Hepatocyte (in vitro differentiated cells): ENCODE results near the gene SORCS2.

Source experiments
- EZH2 ChIP-seq: fragments of 200-600 bp; sonication (generic); IDR thresholded peaks from 2 replicates; pipeline ENCODE4 v1.6.1; 2016; ENCODE audit warnings: antibody characterized with exemption, mild to moderate bottlenecking, borderline replicate concordance
- EZH2phosphoT487 ChIP-seq: fragments of 200-600 bp; sonication (generic); IDR thresholded peaks from one replicate; pipeline ENCODE4 v1.6.1; 2018; ENCODE audit warnings: antibody characterized with exemption, mild to moderate bottlenecking, low read depth, moderate library complexity; ENCODE audit not compliant: unreplicated experiment, severe bottlenecking
- TF ChIP-seq, protein P1 (sequence below): fragments of 200-600 bp; sonication (generic); IDR thresholded peaks from 2 replicates; pipeline ENCODE4 v1.5.1; 2016; ENCODE audit warnings: antibody characterized with exemption, mild to moderate bottlenecking; ENCODE audit not compliant: poor library complexity

DNA sequence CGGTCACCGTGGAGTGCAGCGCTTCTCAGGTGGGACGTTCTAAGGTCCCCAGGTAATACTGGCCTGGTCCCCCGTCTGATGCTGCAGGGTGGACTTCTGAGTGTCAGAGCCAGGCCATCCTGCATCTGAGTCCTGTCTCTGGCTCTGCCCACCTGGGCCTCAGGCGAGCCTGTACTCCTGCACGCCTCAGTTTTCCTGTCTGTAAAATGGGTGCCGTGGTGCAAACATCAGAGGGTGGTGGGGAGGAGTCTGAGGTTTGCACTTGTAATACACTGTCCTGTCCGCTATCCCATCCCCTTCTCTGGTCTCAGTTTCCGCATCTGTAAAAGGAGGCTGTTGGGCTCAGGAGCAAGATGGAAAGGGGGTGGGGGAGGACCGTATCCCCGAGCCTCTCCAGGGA, 41.3 kb downstream of the SORCS2 start:
- TF ChIP-seq, protein P1, sequence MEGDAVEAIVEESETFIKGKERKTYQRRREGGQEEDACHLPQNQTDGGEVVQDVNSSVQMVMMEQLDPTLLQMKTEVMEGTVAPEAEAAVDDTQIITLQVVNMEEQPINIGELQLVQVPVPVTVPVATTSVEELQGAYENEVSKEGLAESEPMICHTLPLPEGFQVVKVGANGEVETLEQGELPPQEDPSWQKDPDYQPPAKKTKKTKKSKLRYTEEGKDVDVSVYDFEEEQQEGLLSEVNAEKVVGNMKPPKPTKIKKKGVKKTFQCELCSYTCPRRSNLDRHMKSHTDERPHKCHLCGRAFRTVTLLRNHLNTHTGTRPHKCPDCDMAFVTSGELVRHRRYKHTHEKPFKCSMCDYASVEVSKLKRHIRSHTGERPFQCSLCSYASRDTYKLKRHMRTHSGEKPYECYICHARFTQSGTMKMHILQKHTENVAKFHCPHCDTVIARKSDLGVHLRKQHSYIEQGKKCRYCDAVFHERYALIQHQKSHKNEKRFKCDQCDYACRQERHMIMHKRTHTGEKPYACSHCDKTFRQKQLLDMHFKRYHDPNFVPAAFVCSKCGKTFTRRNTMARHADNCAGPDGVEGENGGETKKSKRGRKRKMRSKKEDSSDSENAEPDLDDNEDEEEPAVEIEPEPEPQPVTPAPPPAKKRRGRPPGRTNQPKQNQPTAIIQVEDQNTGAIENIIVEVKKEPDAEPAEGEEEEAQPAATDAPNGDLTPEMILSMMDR, result no peak
- TF ChIP-seq EZH2, result no peak
- no peak for TF ChIP-seq EZH2phosphoT487
